K562 (cell line): ENCODE results near the gene RASL10B. TPM values are rescaled to one million over a fixed set of nuclear protein-coding genes. Genes with fewer than 3 reads are reported as not detected.

Experiments
- ATAC-seq: fragments of 200-7000 bp; cut with Tn5 transposase; 3 replicates; pipeline ENCODE4 v1.9.1; 2020; ENCODE audit warnings: moderate library complexity
- BruUV-seq: library from RNA; stranded (reverse); fragments of 400-500 nt; replicated peaks from 2 replicates; lab custom pipeline; 2021; lab: Mats Ljungman, UMichigan
- CTCF ChIA-PET: fragments of 300-600 bp; formaldehyde crosslinking; extraction: SDS; loops from one replicate; lab custom pipeline; 2021; ENCODE audit warnings: low intra/inter-chr PET ratio; lab: Yijun Ruan, JAX
- POLR2A ChIA-PET: fragments of 300-600, 350-650 bp; sonication (Branson Sonifier 250); formaldehyde crosslinking; extraction: SDS; loops from one replicate; lab custom pipeline; 2021; ENCODE audit warnings: antibody characterized with exemption, inconsistent platforms; lab: Yijun Ruan, JAX
- DNase-seq, 4 experiments: peaks; one replicate each; pipeline versions ENCODE4 v3.0.0 to v3.0.0-alpha.2; 2011 to 2018; ENCODE audit warnings: low spot score in 3 of 4, mixed read lengths in 3 of 4; ENCODE audit errors: extremely low read depth in 1 of 4
- FAIRE-seq: peaks from 2 replicates; lab custom pipeline; 2011; peaks lifted over from hg19 to GRCh38; lab: Jason Lieb, UNC
- H2AFZ ChIP-seq: 2 replicates; pipeline ENCODE4 v1.6.0; 2011; ENCODE audit warnings: low read depth, low read length, control low read depth, inconsistent platforms
- H3K27ac ChIP-seq: fragments of 200-600 bp; 3 replicates; pipeline ENCODE4 v1.8.0; 2011; ENCODE audit warnings: low read depth, mild to moderate bottlenecking, control low read depth, inconsistent platforms, low read length, moderate library complexity, mixed read lengths; ENCODE audit errors: extremely low read depth
- H3K27me3 ChIP-seq, 2 experiments: fragments of 300-600 bp in 1 of 2; 2 replicates in 1 of 2; 3 replicates in 1 of 2; pipeline versions ENCODE4 v1.6.0 to v1.8.0; 2011; ENCODE audit warnings: inconsistent platforms in 2 of 2, low read length in 2 of 2, mild to moderate bottlenecking in 1 of 2, mixed read lengths in 1 of 2, moderate library complexity in 1 of 2; ENCODE audit not compliant: control insufficient read depth in 2 of 2, insufficient read depth in 2 of 2
- H3K36me3 ChIP-seq: fragments of 300-600 bp; 3 replicates; pipeline ENCODE4 v1.8.0; 2011; ENCODE audit warnings: mild to moderate bottlenecking, low read length, inconsistent platforms; ENCODE audit not compliant: control insufficient read depth, insufficient read depth
- H3K4me1 ChIP-seq, 2 experiments: fragments of 200-600 bp in 1 of 2; replicated peaks in 1 of 2; 2 replicates in 1 of 2; 3 replicates in 1 of 2; pipeline versions ENCODE4 v1.5.1 to v1.8.0; 2011; ENCODE audit warnings: inconsistent platforms in 2 of 2, low read length in 2 of 2, mild to moderate bottlenecking in 1 of 2, mixed read lengths in 1 of 2, moderate library complexity in 1 of 2; ENCODE audit not compliant: control insufficient read depth in 2 of 2, insufficient read depth in 2 of 2
- H3K4me2 ChIP-seq: 2 replicates; pipeline ENCODE4 v1.6.1; 2011; ENCODE audit warnings: low read length, control low read depth, inconsistent platforms, mixed read lengths; ENCODE audit not compliant: insufficient read depth
- H3K4me3 ChIP-seq: fragments of 200-600 bp; sonication (generic), shearing (Covaris generic); 2 replicates; pipeline ENCODE4 v1.5.1; 2016; ENCODE audit warnings: control low read depth, inconsistent platforms
- H3K79me2 ChIP-seq: fragments of 200-600 bp; 3 replicates; pipeline ENCODE4 v1.8.0; 2011; ENCODE audit warnings: low read length, inconsistent platforms; ENCODE audit not compliant: control insufficient read depth, insufficient read depth
- H3K9ac ChIP-seq, 2 experiments: 2 replicates each; pipeline versions ENCODE4 v1.6.0 to v1.6.1; 2011; ENCODE audit warnings: low read depth in 2 of 2, low read length in 2 of 2, control low read depth in 1 of 2, inconsistent platforms in 1 of 2, mild to moderate bottlenecking in 1 of 2, mixed read lengths in 1 of 2; ENCODE audit not compliant: insufficient read depth in 1 of 2
- H3K9me1 ChIP-seq: one replicate; pipeline ENCODE4 v1.6.0; 2011; ENCODE audit warnings: inconsistent platforms, mild to moderate bottlenecking, low read length, moderate library complexity; ENCODE audit not compliant: control insufficient read depth, insufficient read depth
- H3K9me3 ChIP-seq: replicated peaks from 2 replicates; pipeline ENCODE4 v1.5.1; 2011; ENCODE audit warnings: low read depth, low read length, inconsistent platforms; ENCODE audit not compliant: control insufficient read depth, insufficient read depth
- H4K20me1 ChIP-seq: replicated peaks from 2 replicates; pipeline ENCODE4 v1.6.1; 2011; ENCODE audit warnings: low read length, inconsistent platforms, mixed read lengths; ENCODE audit not compliant: control insufficient read depth, insufficient read depth
- ADNP ChIP-seq: fragments of 200-800 bp; sonication (Bioruptor generic); IDR thresholded peaks from 2 replicates; pipeline ENCODE4 v1.6.1; 2016; ENCODE audit warnings: missing genetic modification characterization, missing compliant biosample characterization
- ARID3A ChIP-seq: IDR thresholded peaks from 2 replicates; pipeline ENCODE4 v1.6.1; 2012; ENCODE audit warnings: low read depth, low read length, improper control_type of control experiment, borderline replicate concordance
- C11orf30 ChIP-seq: fragments of 450-650 bp; IDR thresholded peaks from 2 replicates; pipeline ENCODE4 v1.6.1; 2016; ENCODE audit warnings: low read depth, mild to moderate bottlenecking
- FOXK2 ChIP-seq, 2 experiments: fragments of 450-650 bp; IDR thresholded peaks in 1 of 2; conservative IDR thresholded peaks in 1 of 2; 2 replicates each; pipeline ENCODE4 v1.6.1; 2016; ENCODE audit warnings: low read depth in 2 of 2, mild to moderate bottlenecking in 1 of 2
- FOXM1 ChIP-seq, 2 experiments: fragments of 450-650 bp in 1 of 2; sonication (generic) in 1 of 2; formaldehyde crosslinking in 1 of 2; IDR thresholded peaks; 2 replicates each; pipeline versions ENCODE4 v1.6.1 to v1.9.0; 2017 to 2022; ENCODE audit warnings: low read depth in 2 of 2, mild to moderate bottlenecking in 2 of 2, missing genetic modification reagents in 1 of 2, moderate library complexity in 1 of 2
- GATAD2B ChIP-seq: fragments of 450-650 bp; IDR thresholded peaks from 2 replicates; pipeline ENCODE4 v1.6.1; 2017; ENCODE audit warnings: mild to moderate bottlenecking, borderline replicate concordance
- HMGN3 ChIP-seq: IDR thresholded peaks from 2 replicates; pipeline ENCODE4 v1.6.1; 2011; ENCODE audit warnings: borderline replicate concordance, low read depth, mild to moderate bottlenecking, mixed read lengths, low read length; ENCODE audit not compliant: insufficient read length; ENCODE audit errors: extremely low read depth
- HNRNPH1 ChIP-seq: fragments of 200-400 bp; formaldehyde crosslinking; optimal IDR thresholded peaks from 2 replicates; pipeline ENCODE3; 2017; ENCODE audit warnings: low read depth, mild to moderate bottlenecking, low read length, moderate library complexity
- NFIC ChIP-seq: fragments of 450-650 bp; IDR thresholded peaks from 2 replicates; pipeline ENCODE4 v1.6.1; 2017; ENCODE audit warnings: mild to moderate bottlenecking, inconsistent platforms
- OTX1 ChIP-seq: fragments of 450-650 bp; formaldehyde crosslinking; IDR thresholded peaks from 2 replicates; pipeline ENCODE4 v1.4.0; 2022; ENCODE audit warnings: mild to moderate bottlenecking
- PRPF4 ChIP-seq: fragments of 200-400 bp; formaldehyde crosslinking; IDR thresholded peaks from one replicate; pipeline ENCODE4 v1.6.1; 2017; ENCODE audit warnings: low read length, low read depth, mild to moderate bottlenecking; ENCODE audit not compliant: insufficient read depth, poor library complexity, severe bottlenecking
- ZBTB1 ChIP-seq: sonication (generic); formaldehyde crosslinking; IDR thresholded peaks from 2 replicates; pipeline ENCODE4 v1.8.1; 2023; ENCODE audit warnings: missing genetic modification reagents, low read depth, mild to moderate bottlenecking, borderline replicate concordance
- WGBS: fragments of 100-300 bp; shearing (Covaris generic); methylation state at CpG from one replicate; pipeline ENCODE4 v1.1.6; 2016; ENCODE audit warnings: low coverage, mixed read lengths; ENCODE audit not compliant: insufficient coverage; ENCODE audit errors: missing lambda C conversion rate; 5-methylcytosine and 5-hydroxymethylcytosine counted together
- in situ Hi-C: fragments of 300-500 bp; cut with MboI; formaldehyde crosslinking; loops from 4 replicates; pipeline ENCODE4 v1.15.0; 2018; ENCODE audit warnings: inconsistent platforms, mixed read lengths
- intact Hi-C: fragments of 100-400 bp; cut with micrococcal nuclease; formaldehyde crosslinking; loops from 2 replicates; pipeline ENCODE4 v1.14.2; 2022
- polyA plus RNA-seq, 8 experiments: library from polyadenylated mRNA; depleted of rRNA in 4 of 8; stranded (reverse) in 5 of 8; unstranded in 3 of 8; fragments of >200 nt; fragmentation: Nextera tagmentation in 2 of 8; fragmentation: Illumina TruSeq in 1 of 8; extraction: Ambion mirVana in 2 of 8; extraction: Trizol in 1 of 8; gene quantifications; 2 replicates each; pipeline versions ENCODE4 v1.2.1 to v1.2.3, GENCODE V29; 2011 to 2014; ENCODE audit warnings: inconsistent platforms in 1 of 8, missing spikeins in 1 of 8
- total RNA-seq, 7 experiments: library from RNA; depleted of rRNA in 6 of 7; stranded (reverse); fragments of >200 nt in 6 of 7; fragmentation: Illumina TruSeq in 2 of 7; extraction: Trizol in 2 of 7; gene quantifications; 2 replicates each; pipeline versions ENCODE4 v1.2.1 to v1.2.3, GENCODE V29; 2011 to 2021; ENCODE audit warnings: low replicate concordance in 1 of 7
- TF ChIP-seq, protein P1 (sequence below), 2 experiments: fragments of 450-650 bp; IDR thresholded peaks; 2 replicates each; pipeline ENCODE4 v1.6.1; 2016
- TF ChIP-seq, protein P2 (sequence below), 2 experiments: IDR thresholded peaks; 2 replicates each; pipeline ENCODE4 v1.6.1; 2011; ENCODE audit warnings: borderline replicate concordance in 1 of 2, control low read depth in 1 of 2, low read depth in 1 of 2, low read length in 1 of 2, mild to moderate bottlenecking in 1 of 2, mixed read lengths in 1 of 2, moderate library complexity in 1 of 2; ENCODE audit not compliant: insufficient read depth in 1 of 2, insufficient read length in 1 of 2, poor library complexity in 1 of 2, severe bottlenecking in 1 of 2; ENCODE audit errors: extremely low read depth in 1 of 2
- TF ChIP-seq, protein P3 (sequence below): fragments of 200-800 bp; sonication (Bioruptor generic); IDR thresholded peaks from 2 replicates; pipeline ENCODE4 v1.6.1; 2017; ENCODE audit warnings: missing genetic modification characterization, missing compliant biosample characterization

The RASL10B gene
- total and polyA plus RNA-seq, 9 of the 15 experiments (the other 6 are each of a cell fraction or from before 2014, with no cell fraction given): 0.04 to 0.31 (median 0.14) TPM; not detected in 2

GRCh38 chr17:35742496-35742895 is 11.1 kb downstream of the RASL10B start:
- intact Hi-C loops: no loop called here
- ATAC-seq (no peak), DNase-seq (no peak), FAIRE-seq (no peak)
- Histone ChIP-seq H3K4me2 (no peak overlapping the region), H2AFZ (no peak overlapping the region), H4K20me1 (peaks cover 13% of the 10 kb centered on the region), H3K79me2 (no peaks in the 10 kb centered on the region), H3K27me3 (peaks cover 23 to 72% of the 10 kb centered on the region in 2 experiments), H3K4me3 (no peak overlapping the region), H3K4me1 (peaks cover 0 to 12% of the 10 kb centered on the region in 2 experiments; a peak in 2 of 5 replicates), H3K9me3 (no peaks in the 10 kb centered on the region), H3K9ac (no peak overlapping the region), H3K27ac (no peak overlapping the region), H3K36me3 (no peaks in the 10 kb centered on the region), H3K9me1 (peaks cover 4% of the 10 kb centered on the region)
- CTCF ChIA-PET: no interaction called here
- POLR2A ChIA-PET: no interaction called here
- 7% methylated on average over 7 of the region's 7 CpGs for WGBS
- in situ Hi-C loops: loop anchor here (10.0 to 25.0 kb wide), 2 partner anchors 598 to 1305 kb away; partner anchors contain the start of genes NLE1 and UNC45B
- BruUV-seq: no TSS peak
- TF ChIP-seq, protein P1, sequence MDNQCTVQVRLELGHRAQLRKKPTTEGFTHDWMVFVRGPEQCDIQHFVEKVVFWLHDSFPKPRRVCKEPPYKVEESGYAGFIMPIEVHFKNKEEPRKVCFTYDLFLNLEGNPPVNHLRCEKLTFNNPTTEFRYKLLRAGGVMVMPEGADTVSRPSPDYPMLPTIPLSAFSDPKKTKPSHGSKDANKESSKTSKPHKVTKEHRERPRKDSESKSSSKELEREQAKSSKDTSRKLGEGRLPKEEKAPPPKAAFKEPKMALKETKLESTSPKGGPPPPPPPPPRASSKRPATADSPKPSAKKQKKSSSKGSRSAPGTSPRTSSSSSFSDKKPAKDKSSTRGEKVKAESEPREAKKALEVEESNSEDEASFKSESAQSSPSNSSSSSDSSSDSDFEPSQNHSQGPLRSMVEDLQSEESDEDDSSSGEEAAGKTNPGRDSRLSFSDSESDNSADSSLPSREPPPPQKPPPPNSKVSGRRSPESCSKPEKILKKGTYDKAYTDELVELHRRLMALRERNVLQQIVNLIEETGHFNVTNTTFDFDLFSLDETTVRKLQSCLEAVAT (IDR thresholded peaks at IDR 0.05): no peak
- TF ChIP-seq OTX1 (CRISPR knock-in tag) (no peak), PRPF4 (no peak), ADNP (no peak), C11orf30 (no peak), ZBTB1 (CRISPR knock-in tag) (no peak), ARID3A (no peak), FOXM1 (IDR thresholded peaks at IDR 0.05; ENCODE audit: low read depth) (no peak), FOXM1 (CRISPR knock-in tag; IDR thresholded peaks at IDR 0.05; ENCODE audit: low read depth) (no peak), HMGN3 (no peak), NFIC (no peak), GATAD2B (no peak), FOXK2 (conservative IDR thresholded peaks at IDR 0.05 in 1 of 2, IDR thresholded peaks at IDR 0.05 in 1 of 2; ENCODE audit: low read depth in 2 of 2) (no peak), HNRNPH1 (no peak)
- TF ChIP-seq, protein P2, sequence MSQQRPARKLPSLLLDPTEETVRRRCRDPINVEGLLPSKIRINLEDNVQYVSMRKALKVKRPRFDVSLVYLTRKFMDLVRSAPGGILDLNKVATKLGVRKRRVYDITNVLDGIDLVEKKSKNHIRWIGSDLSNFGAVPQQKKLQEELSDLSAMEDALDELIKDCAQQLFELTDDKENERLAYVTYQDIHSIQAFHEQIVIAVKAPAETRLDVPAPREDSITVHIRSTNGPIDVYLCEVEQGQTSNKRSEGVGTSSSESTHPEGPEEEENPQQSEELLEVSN (IDR thresholded peaks at IDR 0.05; ENCODE audit: borderline replicate concordance in 1 of 2, extremely low read depth in 1 of 2, insufficient read depth in 1 of 2, insufficient read length in 1 of 2, low read depth in 1 of 2, low read length in 1 of 2, poor library complexity in 1 of 2, severe bottlenecking in 1 of 2): no peak
- TF ChIP-seq, protein P3, sequence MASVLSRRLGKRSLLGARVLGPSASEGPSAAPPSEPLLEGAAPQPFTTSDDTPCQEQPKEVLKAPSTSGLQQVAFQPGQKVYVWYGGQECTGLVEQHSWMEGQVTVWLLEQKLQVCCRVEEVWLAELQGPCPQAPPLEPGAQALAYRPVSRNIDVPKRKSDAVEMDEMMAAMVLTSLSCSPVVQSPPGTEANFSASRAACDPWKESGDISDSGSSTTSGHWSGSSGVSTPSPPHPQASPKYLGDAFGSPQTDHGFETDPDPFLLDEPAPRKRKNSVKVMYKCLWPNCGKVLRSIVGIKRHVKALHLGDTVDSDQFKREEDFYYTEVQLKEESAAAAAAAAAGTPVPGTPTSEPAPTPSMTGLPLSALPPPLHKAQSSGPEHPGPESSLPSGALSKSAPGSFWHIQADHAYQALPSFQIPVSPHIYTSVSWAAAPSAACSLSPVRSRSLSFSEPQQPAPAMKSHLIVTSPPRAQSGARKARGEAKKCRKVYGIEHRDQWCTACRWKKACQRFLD (CRISPR knock-in tag): no peak
